ENCODE data around the gene MRGPRE. TPM values are rescaled to one million over a fixed set of nuclear protein-coding genes. Genes with fewer than 3 reads are reported as not detected.
A peak's percentile ranks its signal among the peaks of the same experiment; 100 is the strongest.

MRGPRE gene
- total RNA-seq, 4 donors from 2014 or later: 0.47 TPM; not detected in 3

DNA sequence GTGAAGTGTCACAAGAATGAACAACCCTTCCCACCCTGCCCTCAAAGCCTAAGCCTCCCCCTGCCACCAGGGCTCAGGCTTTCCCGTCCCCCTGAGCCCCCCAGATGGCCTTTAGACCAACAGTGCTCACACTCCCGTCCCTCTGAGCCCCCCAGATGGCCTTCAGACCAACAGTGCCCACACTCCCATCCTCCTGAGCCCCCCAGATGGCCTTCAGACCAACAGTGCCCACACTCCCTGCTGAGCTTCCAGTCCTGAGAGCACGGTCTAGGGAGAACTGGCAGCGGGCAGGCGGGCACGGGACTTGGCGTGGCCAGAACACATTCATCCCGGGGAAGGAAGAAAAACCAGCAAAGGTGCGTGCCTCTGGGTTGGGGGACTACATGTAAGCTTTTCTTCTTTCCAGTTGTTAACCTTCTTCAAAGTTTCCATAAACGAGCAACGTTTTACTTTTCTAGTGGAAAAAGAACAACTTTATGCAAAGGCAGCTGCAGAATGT is 16.1 kb downstream of the MRGPRE start:
- WGBS: 72% methylated on average over 9 of the region's 11 CpGs
- TF ChIP-seq POLR2A (IDR thresholded peaks at IDR 0.05) (no peak), EP300 (IDR thresholded peaks at IDR 0.05) (no peak), POLR2AphosphoS5 (IDR thresholded peaks at IDR 0.05) (no peak)
- TF ChIP-seq, protein P1, sequence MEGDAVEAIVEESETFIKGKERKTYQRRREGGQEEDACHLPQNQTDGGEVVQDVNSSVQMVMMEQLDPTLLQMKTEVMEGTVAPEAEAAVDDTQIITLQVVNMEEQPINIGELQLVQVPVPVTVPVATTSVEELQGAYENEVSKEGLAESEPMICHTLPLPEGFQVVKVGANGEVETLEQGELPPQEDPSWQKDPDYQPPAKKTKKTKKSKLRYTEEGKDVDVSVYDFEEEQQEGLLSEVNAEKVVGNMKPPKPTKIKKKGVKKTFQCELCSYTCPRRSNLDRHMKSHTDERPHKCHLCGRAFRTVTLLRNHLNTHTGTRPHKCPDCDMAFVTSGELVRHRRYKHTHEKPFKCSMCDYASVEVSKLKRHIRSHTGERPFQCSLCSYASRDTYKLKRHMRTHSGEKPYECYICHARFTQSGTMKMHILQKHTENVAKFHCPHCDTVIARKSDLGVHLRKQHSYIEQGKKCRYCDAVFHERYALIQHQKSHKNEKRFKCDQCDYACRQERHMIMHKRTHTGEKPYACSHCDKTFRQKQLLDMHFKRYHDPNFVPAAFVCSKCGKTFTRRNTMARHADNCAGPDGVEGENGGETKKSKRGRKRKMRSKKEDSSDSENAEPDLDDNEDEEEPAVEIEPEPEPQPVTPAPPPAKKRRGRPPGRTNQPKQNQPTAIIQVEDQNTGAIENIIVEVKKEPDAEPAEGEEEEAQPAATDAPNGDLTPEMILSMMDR (IDR thresholded peaks at IDR 0.05): no peak

DNA sequence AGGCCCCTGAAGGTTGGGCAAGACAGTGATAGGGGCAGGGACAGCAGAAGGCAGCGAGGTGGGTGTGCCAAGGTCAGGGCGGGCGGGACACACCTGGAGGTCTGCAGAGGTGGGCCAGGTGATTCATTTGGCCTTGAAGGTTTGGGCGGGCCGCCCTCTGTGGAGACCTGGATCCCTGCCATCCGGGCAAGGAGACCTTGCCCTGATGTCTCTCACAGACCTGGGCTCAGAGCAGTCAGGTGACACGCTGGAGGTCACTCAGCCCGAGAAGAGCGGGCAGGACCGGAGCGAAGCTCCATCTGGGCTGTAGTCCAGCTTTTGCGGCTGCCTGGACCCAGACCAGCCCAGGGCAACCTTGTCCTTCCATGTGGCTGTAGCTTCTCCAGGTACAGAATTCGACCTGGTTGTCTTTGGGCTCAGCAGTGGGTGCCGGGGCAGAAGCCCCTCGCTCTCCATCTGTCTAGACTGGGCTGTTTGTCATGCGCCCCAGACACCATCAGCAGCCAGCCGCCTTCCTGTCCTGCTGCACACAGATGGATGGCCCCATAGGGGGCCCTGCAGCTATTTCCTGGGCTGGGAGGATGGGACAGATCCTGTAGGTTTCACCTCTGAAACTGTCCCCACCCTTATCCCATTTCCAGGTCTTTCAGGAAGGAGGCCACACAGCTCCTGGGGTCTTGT is 16.7 kb downstream of the MRGPRE start:
- Histone ChIP-seq H3K27ac (no peak overlapping the region), H3K4me1 (peaks cover 6% of the 10 kb centered on the region), H3K36me3 (no peaks in the 10 kb centered on the region), H3K9me3 (no peaks in the 10 kb centered on the region), H3K4me3 (no peak overlapping the region), H3K27me3 (peaks cover 56% of the 10 kb centered on the region)
- peak in 1 of 2 donors; percentile 59 for DNase-seq (ENCODE audit: low spot score in 2 of 2)
- WGBS: 53% methylated on average over 5 of the region's 17 CpGs
- TF ChIP-seq POLR2A (IDR thresholded peaks at IDR 0.05) (no peak), EP300 (IDR thresholded peaks at IDR 0.05) (no peak), POLR2AphosphoS5 (IDR thresholded peaks at IDR 0.05) (no peak)
- TF ChIP-seq, protein P1 (IDR thresholded peaks at IDR 0.05): no peak

More for the DNA sequence above, 16.1 kb downstream of the MRGPRE start:
- H3K27ac ChIP-seq: no peak overlapping the region
- H3K4me3 ChIP-seq: no peak overlapping the region
- peaks cover 62% of the 10 kb centered on the region for H3K27me3 ChIP-seq
- H3K36me3 ChIP-seq: no peaks in the 10 kb centered on the region
- peak in 1 of 2 donors; percentile 49 for DNase-seq (ENCODE audit: low spot score in 2 of 2)
- H3K9me3 ChIP-seq: no peaks in the 10 kb centered on the region
- peaks cover 12% of the 10 kb centered on the region for H3K4me1 ChIP-seq

DNA sequence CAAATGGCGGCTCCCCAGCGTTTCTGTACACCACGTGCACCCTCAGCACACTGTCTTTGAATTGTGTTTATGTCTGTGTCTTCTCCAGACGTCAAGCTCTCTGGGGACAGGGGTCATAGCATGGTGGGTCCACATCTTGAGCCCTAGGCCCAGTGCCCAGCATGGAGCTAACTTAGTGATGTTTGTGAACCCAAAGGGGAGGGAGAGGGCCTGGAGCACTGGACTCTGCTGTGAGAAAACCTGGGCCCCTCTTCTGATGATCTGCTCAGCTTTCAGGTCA is 17.9 kb downstream of the MRGPRE start:
- no peak overlapping the region for H3K27ac ChIP-seq
- peaks cover 5% of the 10 kb centered on the region for H3K4me1 ChIP-seq
- 81% methylated on average over 4 of the region's 4 CpGs for WGBS
- TF ChIP-seq EP300 (IDR thresholded peaks at IDR 0.05) (no peak), POLR2AphosphoS5 (IDR thresholded peaks at IDR 0.05) (no peak), POLR2A (IDR thresholded peaks at IDR 0.05) (no peak)
- TF ChIP-seq, protein P1 (IDR thresholded peaks at IDR 0.05): no peak
- no peaks in the 10 kb centered on the region for H3K9me3 ChIP-seq
- no peaks in the 10 kb centered on the region for H3K36me3 ChIP-seq
- peaks cover 49% of the 10 kb centered on the region for H3K27me3 ChIP-seq
- DNase-seq (ENCODE audit: low spot score in 2 of 2): no peak
- H3K4me3 ChIP-seq: no peak overlapping the region

- H3K9me3 ChIP-seq: no peaks in the 10 kb centered on the region
- H3K36me3 ChIP-seq: no peaks in the 10 kb centered on the region
- WGBS: 61% methylated on average over 23 of the region's 24 CpGs
- H3K27me3 ChIP-seq: peaks cover 44% of the 10 kb centered on the region
- H3K4me1 ChIP-seq: peaks cover 5% of the 10 kb centered on the region
- TF ChIP-seq, protein P1 (IDR thresholded peaks at IDR 0.05): no peak
- TF ChIP-seq POLR2AphosphoS5 (IDR thresholded peaks at IDR 0.05): no peak
- no peak for TF ChIP-seq POLR2A (IDR thresholded peaks at IDR 0.05)
- TF ChIP-seq EP300 (IDR thresholded peaks at IDR 0.05): no peak
- H3K4me3 ChIP-seq: no peak overlapping the region
- DNase-seq (ENCODE audit: low spot score in 2 of 2): peak; percentile 46 to 63
- H3K27ac ChIP-seq: no peak overlapping the region
Measured at GRCh38 chr11:3213659-3214419, 18.4 kb downstream of the MRGPRE start.

DNA sequence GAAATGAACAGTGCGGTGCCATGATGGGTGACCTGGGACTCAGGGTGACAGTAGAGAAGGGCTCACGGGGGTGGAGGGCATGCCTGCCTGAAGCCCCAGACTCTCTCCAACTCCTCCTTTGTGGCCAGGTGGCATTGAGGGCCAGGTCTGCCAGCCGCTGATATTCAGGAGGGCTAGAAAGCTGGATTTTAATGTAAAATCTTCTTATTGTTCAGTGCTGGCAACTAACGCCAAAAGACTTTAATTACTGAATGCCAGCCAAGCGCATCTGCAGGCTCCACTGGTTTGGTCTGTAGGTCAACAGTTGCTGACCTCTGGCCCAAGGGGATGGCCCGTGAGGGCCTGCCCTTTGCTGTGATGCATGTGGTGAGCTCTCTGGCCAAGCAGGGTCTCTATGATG is 23.9 kb downstream of the MRGPRE start:
- no peaks in the 10 kb centered on the region for H3K9me3 ChIP-seq
- WGBS: 89% methylated on average over 5 of the region's 6 CpGs
- no peaks in the 10 kb centered on the region for H3K36me3 ChIP-seq
- H3K27ac ChIP-seq: no peak overlapping the region
- DNase-seq (ENCODE audit: low spot score in 2 of 2): no peak
- no peak for TF ChIP-seq EP300 (IDR thresholded peaks at IDR 0.05)
- no peak for TF ChIP-seq POLR2A (IDR thresholded peaks at IDR 0.05)
- TF ChIP-seq, protein P1 (IDR thresholded peaks at IDR 0.05): no peak
- no peak for TF ChIP-seq POLR2AphosphoS5 (IDR thresholded peaks at IDR 0.05)
- H3K4me3 ChIP-seq: no peak overlapping the region
- peaks cover 6% of the 10 kb centered on the region for H3K4me1 ChIP-seq
- H3K27me3 ChIP-seq: peaks cover 21% of the 10 kb centered on the region

All from suprapubic skin (tissue), 4 donors.